HEK293T (cell line): ENCODE data around the gene SLC38A10.

Experiments
- CTCF ChIA-PET: fragments of 350-600 bp; formaldehyde crosslinking; extraction: SDS; loops from one replicate; lab custom pipeline; 2021; ENCODE audit warnings: antibody characterized with exemption, inconsistent platforms; lab: Yijun Ruan, JAX
- POLR2A ChIA-PET: fragments of 350-600 bp; formaldehyde crosslinking; extraction: SDS; loops from one replicate; lab custom pipeline; 2020; ENCODE audit warnings: antibody characterized with exemption, inconsistent platforms; lab: Yijun Ruan, JAX
- DNase-seq: peaks from one replicate; pipeline ENCODE4 v3.0.0; 2012; ENCODE audit warnings: mixed read lengths; ENCODE audit errors: extremely low spot score
- ARNT ChIP-seq: fragments of 450-650 bp; IDR thresholded peaks from 2 replicates; pipeline ENCODE4 v1.6.1; 2017; ENCODE audit warnings: mild to moderate bottlenecking
- BHLHE40 ChIP-seq: fragments of 450-650 bp; IDR thresholded peaks from 2 replicates; pipeline ENCODE4 v1.6.1; 2016; ENCODE audit warnings: mild to moderate bottlenecking, moderate library complexity, borderline replicate concordance
- CTBP1 ChIP-seq: fragments of 450-650 bp; IDR thresholded peaks from 2 replicates; pipeline ENCODE4 v1.6.1; 2016; ENCODE audit warnings: borderline replicate concordance
- ELF4 ChIP-seq: fragments of 450-650 bp; IDR thresholded peaks from 2 replicates; pipeline ENCODE4 v1.6.1; 2017; ENCODE audit warnings: antibody characterized with exemption
- FOXA1 ChIP-seq: fragments of 450-650 bp; IDR thresholded peaks from 2 replicates; pipeline ENCODE4 v1.6.1; 2016; ENCODE audit warnings: mild to moderate bottlenecking
- FOXK2 ChIP-seq: fragments of 450-650 bp; IDR thresholded peaks from 2 replicates; pipeline ENCODE4 v1.6.1; 2016; ENCODE audit warnings: mild to moderate bottlenecking
- FOXM1 ChIP-seq: fragments of 450-650 bp; IDR thresholded peaks from 2 replicates; pipeline ENCODE4 v1.6.1; 2017; ENCODE audit warnings: mild to moderate bottlenecking, borderline replicate concordance
- HDGF ChIP-seq: fragments of 450-650 bp; IDR thresholded peaks from 2 replicates; pipeline ENCODE4 v1.6.1; 2017; ENCODE audit warnings: antibody characterized with exemption, borderline replicate concordance
- L3MBTL2 ChIP-seq: fragments of 450-650 bp; conservative IDR thresholded peaks from 2 replicates; pipeline ENCODE4 v1.6.1; 2016; ENCODE audit warnings: mild to moderate bottlenecking
- LEF1 ChIP-seq: fragments of 450-650 bp; IDR thresholded peaks from 2 replicates; pipeline ENCODE4 v1.6.1; 2017; ENCODE audit warnings: mild to moderate bottlenecking, borderline replicate concordance
- NFRKB ChIP-seq: fragments of 450-650 bp; IDR thresholded peaks from 2 replicates; pipeline ENCODE4 v1.6.1; 2016; ENCODE audit warnings: mild to moderate bottlenecking, moderate library complexity
- PKNOX1 ChIP-seq: fragments of 450-650 bp; IDR thresholded peaks from 2 replicates; pipeline ENCODE4 v1.6.1; 2016
- SP1 ChIP-seq: fragments of 450-650 bp; IDR thresholded peaks from 2 replicates; pipeline ENCODE4 v1.6.1; 2017
- SUZ12 ChIP-seq: fragments of 450-650 bp; IDR thresholded peaks from 2 replicates; pipeline ENCODE4 v1.6.1; 2016; ENCODE audit warnings: mild to moderate bottlenecking
- TARDBP ChIP-seq: fragments of 450-650 bp; IDR thresholded peaks from 2 replicates; pipeline ENCODE4 v1.6.1; 2016
- ZNF384 ChIP-seq: fragments of 450-650 bp; IDR thresholded peaks from 2 replicates; pipeline ENCODE4 v1.6.1; 2016

The SLC38A10 gene

GRCh38 chr17:81212365-81212764 lies 82.7 kb downstream of the SLC38A10 start:
- DNase-seq: no peak
- TF ChIP-seq FOXM1: no peak
- TF ChIP-seq PKNOX1: no peak
- no peak for TF ChIP-seq TARDBP
- TF ChIP-seq FOXA1: no peak
- no peak for TF ChIP-seq BHLHE40
- no peak for TF ChIP-seq ELF4
- TF ChIP-seq ARNT: no peak
- no peak for TF ChIP-seq CTBP1
- no peak for TF ChIP-seq LEF1
- no peak for TF ChIP-seq NFRKB
- no peak for TF ChIP-seq FOXK2
- no peak for TF ChIP-seq SP1
- TF ChIP-seq HDGF: no peak
- TF ChIP-seq ZNF384: no peak
- TF ChIP-seq L3MBTL2: no peak
- ChIA-PET POLR2A (no interaction called here), CTCF (no interaction called here)

- ChIA-PET POLR2A (no interaction called here), CTCF (interaction anchor here (0.6 kb wide), 1 partner anchor 71 kb away, joined by 4 read pairs; no protein-coding TSS in a partner anchor)
- no peak for TF ChIP-seq ELF4
- DNase-seq: no peak
These were observed 84.2 kb downstream of the SLC38A10 start for GRCh38 chr17:81210868-81211267.

- ChIA-PET CTCF (interaction anchor here (0.6 kb wide), 1 partner anchor 71 kb away, joined by 4 read pairs; no protein-coding TSS in a partner anchor), POLR2A (no interaction called here)
- TF ChIP-seq SUZ12 (no peak), TARDBP (no peak)
- no peak for DNase-seq
These were observed 84.6 kb downstream of the SLC38A10 start for GRCh38 chr17:81210466-81210865.

GRCh38 chr17:81209141-81209540 lies 86.0 kb downstream of the SLC38A10 start:
- ChIA-PET CTCF (no interaction called here), POLR2A (no interaction called here)
- no peak for DNase-seq
- TF ChIP-seq ZNF384: no peak
- no peak for TF ChIP-seq NFRKB
- no peak for TF ChIP-seq TARDBP
- TF ChIP-seq ELF4: no peak
- TF ChIP-seq FOXM1: no peak
- no peak for TF ChIP-seq FOXA1
- TF ChIP-seq SP1: no peak
- no peak for TF ChIP-seq PKNOX1

- POLR2A ChIA-PET: interaction anchor here (0.7 kb wide), 1 partner anchor 13 kb away, joined by 3 read pairs; no protein-coding TSS in a partner anchor
- CTCF ChIA-PET: no interaction called here
These were observed 86.5 kb downstream of the SLC38A10 start for GRCh38 chr17:81208651-81209050.

GRCh38 chr17:81207610-81208581 lies 87.2 kb downstream of the SLC38A10 start:
- TF ChIP-seq SP1 (no peak), SUZ12 (no peak)
- POLR2A ChIA-PET: interaction anchor here (0.7 kb wide), 1 partner anchor 12 kb away, joined by 3 read pairs; no protein-coding TSS in a partner anchor
- DNase-seq: no peak
- CTCF ChIA-PET: no interaction called here

More at GRCh38 chr17:81208651-81209050, 86.5 kb downstream of the SLC38A10 start:
- no peak for DNase-seq
- TF ChIP-seq SP1: no peak
- TF ChIP-seq FOXM1: no peak
- TF ChIP-seq ZNF384: no peak
- no peak for TF ChIP-seq PKNOX1
- no peak for TF ChIP-seq NFRKB
- no peak for TF ChIP-seq L3MBTL2
- no peak for TF ChIP-seq LEF1
- TF ChIP-seq FOXA1: no peak
- TF ChIP-seq TARDBP: no peak
- no peak for TF ChIP-seq SUZ12
- no peak for TF ChIP-seq BHLHE40
- no peak for TF ChIP-seq ARNT
- TF ChIP-seq ELF4: no peak
- no peak for TF ChIP-seq FOXK2
- TF ChIP-seq HDGF: no peak
- TF ChIP-seq CTBP1: no peak

GRCh38 chr17:81206657-81207056 lies 88.5 kb downstream of the SLC38A10 start:
- CTCF ChIA-PET: interaction anchor here (0.6 kb wide), 1 partner anchor 86 kb away, joined by 3 read pairs; no protein-coding TSS in a partner anchor
- POLR2A ChIA-PET: no interaction called here
- no peak for DNase-seq
- TF ChIP-seq PKNOX1: no peak
- no peak for TF ChIP-seq NFRKB
- no peak for TF ChIP-seq ARNT
- TF ChIP-seq SP1: no peak
- TF ChIP-seq ELF4: no peak
- no peak for TF ChIP-seq HDGF
- TF ChIP-seq FOXM1: no peak
- TF ChIP-seq CTBP1: no peak
- TF ChIP-seq L3MBTL2: no peak
- no peak for TF ChIP-seq TARDBP
- no peak for TF ChIP-seq LEF1
- no peak for TF ChIP-seq FOXA1
- no peak for TF ChIP-seq SUZ12
- TF ChIP-seq BHLHE40: no peak
- TF ChIP-seq ZNF384: no peak
- TF ChIP-seq FOXK2: no peak
